ENCODE data around the gene LMTK2.

GRCh38 chr7:98125759-98126158 is 19.1 kb downstream of the LMTK2 start:
- TF ChIP-seq POLR2A (IDR thresholded peaks at IDR 0.05) (no peak), CTCF (IDR thresholded peaks at IDR 0.05) (no peak), POLR2AphosphoS5 (IDR thresholded peaks at IDR 0.05) (no peak), EP300 (IDR thresholded peaks at IDR 0.05) (no peak)

Measured in sigmoid colon (tissue), 4 donors.